ENCODE results near the gene ASCL3.

Gene ASCL3

DNA sequence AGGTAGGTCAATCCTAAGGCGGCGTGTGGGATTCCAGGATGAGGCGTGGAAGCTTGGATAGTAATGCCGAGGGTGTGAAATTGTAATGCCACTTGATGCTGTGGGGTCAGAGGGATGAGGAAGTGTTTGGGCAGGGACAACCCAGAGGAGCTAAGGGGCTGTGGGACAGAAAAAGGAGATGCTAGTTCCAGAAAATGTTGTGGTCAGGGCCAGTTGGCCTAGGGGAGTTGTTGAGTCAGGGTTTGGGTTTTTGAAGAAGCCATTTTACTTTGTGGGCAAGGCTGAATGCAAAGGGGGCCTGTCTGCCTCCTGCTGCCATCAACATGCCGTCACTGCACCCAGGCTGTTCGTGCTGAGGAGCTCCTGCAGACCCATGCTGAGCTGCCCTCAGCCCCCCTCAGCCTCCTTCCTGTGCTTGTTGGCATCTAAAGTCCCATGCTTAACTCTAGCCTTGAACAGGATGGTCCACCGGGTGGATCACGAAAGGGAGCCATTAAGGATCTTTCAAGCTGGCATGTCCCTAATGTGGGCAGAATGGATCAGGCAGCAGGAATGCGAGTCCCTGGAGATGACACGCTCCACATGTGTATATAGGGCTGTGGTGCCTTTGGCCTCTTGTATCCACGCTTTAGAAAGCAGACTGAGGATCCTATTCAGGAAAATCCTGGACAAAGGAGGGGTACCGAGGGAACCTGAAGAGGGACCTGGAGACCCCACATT, 12.2 kb downstream of the ASCL3 start:
- TF ChIP-seq, protein P1, sequence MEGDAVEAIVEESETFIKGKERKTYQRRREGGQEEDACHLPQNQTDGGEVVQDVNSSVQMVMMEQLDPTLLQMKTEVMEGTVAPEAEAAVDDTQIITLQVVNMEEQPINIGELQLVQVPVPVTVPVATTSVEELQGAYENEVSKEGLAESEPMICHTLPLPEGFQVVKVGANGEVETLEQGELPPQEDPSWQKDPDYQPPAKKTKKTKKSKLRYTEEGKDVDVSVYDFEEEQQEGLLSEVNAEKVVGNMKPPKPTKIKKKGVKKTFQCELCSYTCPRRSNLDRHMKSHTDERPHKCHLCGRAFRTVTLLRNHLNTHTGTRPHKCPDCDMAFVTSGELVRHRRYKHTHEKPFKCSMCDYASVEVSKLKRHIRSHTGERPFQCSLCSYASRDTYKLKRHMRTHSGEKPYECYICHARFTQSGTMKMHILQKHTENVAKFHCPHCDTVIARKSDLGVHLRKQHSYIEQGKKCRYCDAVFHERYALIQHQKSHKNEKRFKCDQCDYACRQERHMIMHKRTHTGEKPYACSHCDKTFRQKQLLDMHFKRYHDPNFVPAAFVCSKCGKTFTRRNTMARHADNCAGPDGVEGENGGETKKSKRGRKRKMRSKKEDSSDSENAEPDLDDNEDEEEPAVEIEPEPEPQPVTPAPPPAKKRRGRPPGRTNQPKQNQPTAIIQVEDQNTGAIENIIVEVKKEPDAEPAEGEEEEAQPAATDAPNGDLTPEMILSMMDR (IDR thresholded peaks at IDR 0.05): no peak
- Histone ChIP-seq H3K36me3 (peaks cover 0 to 3% (median 0%) of the 10 kb centered on the region in 3 donors), H3K27ac (no peak overlapping the region), H3K27me3 (no peaks in the 10 kb centered on the region), H3K9me3 (no peaks in the 10 kb centered on the region), H3K4me1 (no peaks in the 10 kb centered on the region), H3K4me3 (no peak overlapping the region)
- DNase-seq: no peak
- intact Hi-C loops (cut with DNase I; ENCODE audit: low total_unique reads): no loop called here

DNA sequence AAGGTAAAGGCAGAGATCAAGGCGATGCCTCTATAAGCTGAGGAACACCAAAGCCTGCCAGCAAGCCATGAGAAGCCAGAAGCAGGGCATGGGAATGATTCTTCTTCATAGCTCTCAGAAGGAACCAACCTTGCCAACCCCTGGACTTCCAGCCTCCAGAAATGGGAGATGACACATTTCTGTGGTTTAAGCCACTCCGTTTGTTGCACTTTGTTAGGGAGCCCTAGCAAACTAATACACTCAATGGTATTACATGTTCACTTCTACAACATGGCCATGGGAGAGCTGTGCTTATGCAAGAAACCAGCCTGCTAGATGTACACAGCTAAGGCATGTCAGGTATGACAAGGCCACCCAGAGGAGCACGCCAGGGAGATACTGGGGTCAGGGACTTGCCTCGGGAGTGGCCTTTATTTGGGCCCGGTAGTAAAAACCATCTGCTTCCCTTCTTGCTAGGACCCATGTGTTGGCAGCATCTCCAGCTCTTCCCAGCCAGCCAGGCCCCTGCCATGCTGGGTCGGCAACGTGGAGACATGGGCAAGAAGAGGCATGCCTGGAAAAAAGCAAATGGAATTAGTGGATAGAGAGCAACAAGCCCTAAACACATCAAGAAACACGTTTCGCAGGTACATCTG, 13.7 kb downstream of the ASCL3 start:
- no peaks in the 10 kb centered on the region for H3K9me3 ChIP-seq
- intact Hi-C loops (cut with DNase I; ENCODE audit: low total_unique reads): no loop called here

DNA sequence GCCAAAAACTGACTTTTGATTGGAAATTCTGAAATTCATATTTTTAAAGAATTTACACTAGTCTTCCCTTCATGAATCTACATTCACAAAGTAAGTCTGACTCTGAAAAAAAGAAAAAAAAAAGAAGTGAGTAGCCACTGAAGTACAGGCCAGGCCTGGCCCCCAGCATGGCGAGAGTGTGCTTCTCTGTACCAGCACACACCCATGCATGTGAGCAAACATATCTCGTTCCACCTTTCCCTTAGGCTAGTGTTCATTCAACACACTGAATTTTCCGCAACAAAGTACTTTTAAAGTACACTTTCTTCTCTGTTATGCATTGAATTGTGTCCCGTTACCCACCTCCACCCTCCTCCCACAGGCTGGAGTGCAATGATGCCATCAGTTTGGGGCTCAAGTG, 14.6 kb downstream of the ASCL3 start:
- no peak for DNase-seq
- TF ChIP-seq, protein P1 (IDR thresholded peaks at IDR 0.05): no peak
- Histone ChIP-seq H3K27me3 (no peaks in the 10 kb centered on the region), H3K4me3 (no peak overlapping the region), H3K4me1 (no peaks in the 10 kb centered on the region), H3K36me3 (peaks cover 0 to 20% (median 9%) of the 10 kb centered on the region in 3 donors), H3K27ac (no peak overlapping the region), H3K9me3 (no peaks in the 10 kb centered on the region)
- intact Hi-C loops (cut with DNase I; ENCODE audit: low total_unique reads): no loop called here

More for the DNA sequence above, 13.7 kb downstream of the ASCL3 start:
- Histone ChIP-seq H3K27ac (no peak overlapping the region), H3K4me1 (no peaks in the 10 kb centered on the region), H3K27me3 (no peaks in the 10 kb centered on the region), H3K36me3 (peaks cover 0 to 11% (median 6%) of the 10 kb centered on the region in 3 donors), H3K4me3 (no peak overlapping the region)
- TF ChIP-seq, protein P1 (IDR thresholded peaks at IDR 0.05): no peak
- no peak for DNase-seq

DNA sequence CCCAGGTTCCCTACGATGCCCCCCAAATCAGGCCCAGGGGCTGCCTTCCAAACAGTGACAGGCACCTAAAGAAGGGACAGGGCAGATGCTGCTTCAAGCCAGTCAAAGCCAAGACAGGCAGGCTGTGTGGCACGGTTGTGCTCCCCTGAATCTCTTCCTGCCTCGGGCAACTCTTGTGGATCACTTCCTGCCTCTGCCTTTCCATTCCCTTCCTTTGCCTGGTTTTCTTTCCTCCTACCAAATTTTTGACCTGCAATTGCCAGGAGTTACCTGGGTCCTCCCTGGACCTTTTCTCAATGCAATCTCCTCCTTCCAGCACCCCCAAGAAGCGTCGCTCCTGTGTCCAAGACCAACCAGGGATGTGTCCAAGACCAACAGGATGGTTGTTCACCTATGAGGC, 15.6 kb downstream of the ASCL3 start:
- TF ChIP-seq, protein P1 (IDR thresholded peaks at IDR 0.05): no peak
- no peak overlapping the region for H3K27ac ChIP-seq
- no peaks in the 10 kb centered on the region for H3K4me1 ChIP-seq
- no peak for DNase-seq
- intact Hi-C loops (cut with DNase I; ENCODE audit: low total_unique reads): no loop called here
- H3K36me3 ChIP-seq: peaks cover 8 to 29% (median 18%) of the 10 kb centered on the region in 3 donors
- no peaks in the 10 kb centered on the region for H3K27me3 ChIP-seq
- no peaks in the 10 kb centered on the region for H3K9me3 ChIP-seq
- H3K4me3 ChIP-seq: no peak overlapping the region

DNA sequence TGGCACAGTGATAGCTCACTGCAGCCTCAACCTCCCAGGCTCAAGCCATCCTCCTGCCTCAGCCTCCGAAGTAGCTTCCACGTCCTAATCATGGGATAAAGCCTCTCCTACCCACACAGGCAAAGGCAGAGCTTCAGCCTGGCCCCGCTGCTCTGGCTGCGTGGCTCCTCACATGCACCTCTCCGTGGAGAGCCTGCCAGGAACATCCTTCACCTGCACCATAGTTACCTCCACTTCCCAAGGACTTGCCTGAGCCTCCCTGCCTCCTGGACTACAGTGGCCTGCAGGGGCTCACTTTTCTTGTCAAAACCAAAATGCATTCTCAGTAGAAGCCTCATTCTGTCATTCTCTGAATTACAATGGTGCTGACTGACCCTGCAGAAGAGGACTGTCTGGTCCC, 16.6 kb downstream of the ASCL3 start:
- DNase-seq: no peak
- no peaks in the 10 kb centered on the region for H3K27me3 ChIP-seq
- intact Hi-C loops (cut with DNase I; ENCODE audit: low total_unique reads): no loop called here
- H3K36me3 ChIP-seq: peaks cover 15 to 39% (median 28%) of the 10 kb centered on the region in 3 donors
- no peak overlapping the region for H3K4me3 ChIP-seq
- TF ChIP-seq, protein P1 (IDR thresholded peaks at IDR 0.05): no peak
- no peaks in the 10 kb centered on the region for H3K9me3 ChIP-seq
- H3K27ac ChIP-seq: no peak overlapping the region
- H3K4me1 ChIP-seq: no peaks in the 10 kb centered on the region

Data from tibial artery (tissue), 4 donors.